Epithelial cell of proximal tubule (primary cell): ENCODE measurements around the gene KATNIP. TPM values are rescaled to one million over a fixed set of nuclear protein-coding genes. Genes with fewer than 3 reads are reported as not detected.

Experiments used
- DNase-seq: peaks from one replicate; pipeline ENCODE4 v3.0.0-alpha.2; 2011; ENCODE audit warnings: low read depth
- H3K4me3 ChIP-seq: 2 replicates; pipeline ENCODE4 v1.5.1; 2011; ENCODE audit warnings: low read depth, mild to moderate bottlenecking, low read length
- total RNA-seq: library from RNA; depleted of rRNA; stranded (reverse); fragments of >200 nt; gene quantifications from 2 replicates; pipeline ENCODE4 v1.2.3, GENCODE V29; 2015
- TF ChIP-seq, protein P1 (sequence below): conservative IDR thresholded peaks from 2 replicates; pipeline ENCODE4 v1.5.1; 2012; ENCODE audit warnings: low read depth, mild to moderate bottlenecking, low read length

KATNIP gene
- total RNA-seq, 1 donor from 2014 or later, result 32.8 TPM

DNA sequence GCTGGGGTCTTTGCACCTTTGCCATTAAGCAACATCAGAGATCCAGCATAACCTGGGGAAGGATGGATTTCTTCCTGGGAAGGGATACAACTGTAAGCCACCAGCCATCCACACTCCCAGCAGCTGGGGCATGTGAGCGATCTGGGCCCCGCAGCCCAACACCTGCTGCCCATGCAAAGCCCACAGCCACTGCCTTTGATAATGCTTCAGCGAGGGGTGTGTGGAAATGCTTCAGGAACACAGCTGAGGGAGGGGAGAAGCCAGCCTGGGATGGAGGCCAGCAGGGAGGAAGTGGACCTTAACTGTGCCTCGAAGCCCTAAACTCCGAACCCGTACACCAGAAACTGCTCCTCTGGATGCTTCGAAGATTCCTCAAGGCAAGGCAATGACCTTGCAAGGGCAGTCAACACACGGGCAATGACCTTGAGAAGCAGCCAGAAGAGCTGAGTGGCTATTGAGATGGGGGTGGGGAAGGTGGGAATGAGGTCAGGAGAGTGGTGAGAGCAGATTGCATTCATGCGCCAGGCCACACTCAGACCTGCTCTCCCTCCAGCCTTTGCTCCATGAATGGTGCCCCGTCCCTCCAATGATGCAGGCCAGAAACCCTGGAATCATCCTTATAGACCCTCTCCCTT lies 49.1 kb downstream of the KATNIP start:
- DNase-seq, result no peak
- H3K4me3 ChIP-seq, result no peak overlapping the region
- TF ChIP-seq, protein P1, sequence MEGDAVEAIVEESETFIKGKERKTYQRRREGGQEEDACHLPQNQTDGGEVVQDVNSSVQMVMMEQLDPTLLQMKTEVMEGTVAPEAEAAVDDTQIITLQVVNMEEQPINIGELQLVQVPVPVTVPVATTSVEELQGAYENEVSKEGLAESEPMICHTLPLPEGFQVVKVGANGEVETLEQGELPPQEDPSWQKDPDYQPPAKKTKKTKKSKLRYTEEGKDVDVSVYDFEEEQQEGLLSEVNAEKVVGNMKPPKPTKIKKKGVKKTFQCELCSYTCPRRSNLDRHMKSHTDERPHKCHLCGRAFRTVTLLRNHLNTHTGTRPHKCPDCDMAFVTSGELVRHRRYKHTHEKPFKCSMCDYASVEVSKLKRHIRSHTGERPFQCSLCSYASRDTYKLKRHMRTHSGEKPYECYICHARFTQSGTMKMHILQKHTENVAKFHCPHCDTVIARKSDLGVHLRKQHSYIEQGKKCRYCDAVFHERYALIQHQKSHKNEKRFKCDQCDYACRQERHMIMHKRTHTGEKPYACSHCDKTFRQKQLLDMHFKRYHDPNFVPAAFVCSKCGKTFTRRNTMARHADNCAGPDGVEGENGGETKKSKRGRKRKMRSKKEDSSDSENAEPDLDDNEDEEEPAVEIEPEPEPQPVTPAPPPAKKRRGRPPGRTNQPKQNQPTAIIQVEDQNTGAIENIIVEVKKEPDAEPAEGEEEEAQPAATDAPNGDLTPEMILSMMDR, result no peak

DNA sequence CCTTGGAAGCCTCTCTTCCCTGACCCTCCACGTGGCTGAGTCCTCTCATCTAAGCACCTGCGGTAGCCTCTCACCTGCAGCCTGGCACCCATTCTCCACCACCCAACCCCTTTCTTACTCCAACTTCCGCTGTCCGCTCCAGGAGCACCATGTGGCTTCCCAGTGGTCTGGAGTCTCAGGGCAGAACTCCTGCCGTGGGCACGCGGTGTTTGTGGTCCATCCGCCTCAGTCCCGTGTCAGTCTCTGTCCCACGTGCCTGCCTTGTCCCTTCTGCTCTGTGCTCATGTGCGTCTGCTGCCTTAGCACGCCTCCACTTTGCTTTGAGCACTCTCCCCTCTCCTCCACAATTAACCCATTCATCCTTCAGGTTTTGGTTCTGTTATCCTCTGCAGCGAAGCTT lies 49.7 kb downstream of the KATNIP start:
- no peak overlapping the region for H3K4me3 ChIP-seq
- DNase-seq, result no peak
- TF ChIP-seq, protein P1, result no peak

Other genes with a start within 250 kb of the KATNIP start
- 33.7 and 36.8 TPM in 2 replicates for gene IL4R, start 236.2 kb upstream of the KATNIP start, total RNA-seq
- gene IL21R, start 148.0 kb upstream of the KATNIP start, total RNA-seq, result 0.29 TPM in 1 of 2 replicates, not detected in the other
- gene GTF3C1, start 231 bp upstream of the KATNIP start, total RNA-seq, result 67.9 and 73.2 TPM in 2 replicates